Measurements from ENCODE around the gene TAL2. TPM values are rescaled to one million over a fixed set of nuclear protein-coding genes. Genes with fewer than 3 reads are reported as not detected.

Gene TAL2
- total RNA-seq, 1 donor from 2014 or later: 0.59 TPM

DNA sequence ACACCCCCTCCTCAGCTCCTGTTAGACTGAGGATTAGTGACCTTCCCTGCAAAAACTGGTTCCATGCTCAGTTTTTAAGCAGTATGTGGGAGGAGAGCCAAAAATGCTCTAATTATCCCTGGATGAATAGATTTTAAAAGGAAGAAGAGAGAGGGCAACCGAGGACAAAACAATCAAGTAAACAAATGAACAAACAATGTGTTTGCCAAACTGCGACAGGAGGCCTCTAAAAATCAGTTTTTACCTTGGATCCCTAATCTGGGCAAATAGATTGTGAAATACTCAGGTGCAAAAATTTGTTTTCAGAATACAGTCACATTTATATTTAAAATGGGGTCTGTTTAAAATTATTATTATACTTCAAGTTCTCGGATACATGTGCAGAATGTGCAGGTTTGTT is 8.5 kb downstream of the TAL2 start:
- intact Hi-C loops (cut with DNase I): no loop called here
- DNase-seq: no peak
- ATAC-seq (ENCODE audit: poor library complexity): no peak

GRCh38 chr9:105672711-105673234 is 10.5 kb downstream of the TAL2 start:
- DNase-seq (no peak), ATAC-seq (ENCODE audit: poor library complexity) (no peak)
- intact Hi-C loops (cut with DNase I): loop anchor here (2.0 kb wide), 1 partner anchor 26 kb away; no protein-coding TSS in a partner anchor

- intact Hi-C loops (cut with DNase I): loop anchor here (2.0 kb wide), 1 partner anchor 27 kb away; no protein-coding TSS in a partner anchor
- no peak for DNase-seq
- no peak for ATAC-seq (ENCODE audit: poor library complexity)
These were observed 11.7 kb downstream of the TAL2 start for GRCh38 chr9:105673850-105674387.

DNA sequence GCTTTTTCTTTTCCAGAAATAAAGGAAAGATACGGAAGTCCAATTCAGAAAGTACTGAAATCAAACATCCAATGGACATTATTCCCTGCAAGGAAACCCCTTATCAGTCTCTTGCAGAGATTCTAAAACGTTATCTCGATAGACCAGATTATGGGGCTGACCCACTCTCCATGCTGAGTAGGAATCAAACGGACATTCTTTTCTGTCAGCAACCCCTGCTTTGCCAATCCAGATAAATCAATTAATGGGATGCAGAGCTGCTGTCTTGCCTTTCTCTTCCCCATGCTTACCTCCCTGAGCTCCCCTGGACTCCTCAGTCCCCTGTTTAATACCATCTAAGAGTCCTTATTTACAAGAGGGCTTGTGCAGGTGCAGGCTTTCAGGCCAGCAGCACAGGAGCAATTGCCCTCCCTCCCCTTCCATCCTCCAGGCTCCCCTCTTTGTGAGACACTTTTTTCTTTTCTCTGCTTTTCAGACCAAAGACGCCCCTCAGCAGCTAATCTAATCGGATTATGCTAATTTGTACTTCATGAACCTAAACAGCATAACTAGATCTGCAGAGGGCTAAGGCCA is 14.2 kb downstream of the TAL2 start:
- no peak for ATAC-seq (ENCODE audit: poor library complexity)
- no peak for DNase-seq
- intact Hi-C loops (cut with DNase I): no loop called here

DNA sequence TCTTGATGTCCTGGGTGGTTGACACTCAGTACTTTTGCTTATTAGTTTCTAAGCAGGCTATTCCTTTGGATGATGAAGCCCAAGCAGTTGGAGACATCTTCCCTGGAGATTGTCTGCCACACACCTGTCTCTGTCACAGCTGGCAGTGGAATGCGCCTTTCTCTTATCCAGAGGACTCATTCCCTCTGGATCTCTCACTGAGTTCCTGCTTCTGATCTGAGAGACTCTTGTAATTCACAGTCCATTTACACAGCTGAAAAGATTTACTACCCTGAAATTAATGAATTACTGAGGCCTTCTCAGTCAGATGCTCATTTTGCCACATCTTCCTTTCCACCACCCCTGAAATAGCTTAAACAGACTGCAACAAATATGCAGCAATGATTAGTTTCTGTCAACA is 15.9 kb downstream of the TAL2 start:
- ATAC-seq (ENCODE audit: poor library complexity) (no peak), DNase-seq (no peak)
- intact Hi-C loops (cut with DNase I): no loop called here

DNA sequence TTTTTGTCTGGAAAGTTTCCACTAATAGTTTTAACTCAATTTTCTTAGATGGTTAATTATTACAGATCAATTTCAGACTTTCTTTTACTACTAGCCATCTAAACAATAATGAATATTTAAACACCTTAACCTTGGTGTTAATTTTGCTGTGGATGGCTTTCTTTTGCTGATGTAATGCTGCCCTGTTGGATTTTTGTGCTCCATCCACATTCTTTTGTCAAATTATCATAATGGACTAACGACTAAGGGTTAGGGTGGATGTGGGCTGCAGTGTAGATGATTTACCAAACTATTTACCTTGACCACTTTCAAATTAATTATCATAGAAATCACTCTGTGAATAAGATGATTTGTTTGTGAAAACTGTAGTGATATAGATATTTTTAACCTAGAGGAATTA is 16.5 kb downstream of the TAL2 start:
- DNase-seq (no peak), ATAC-seq (ENCODE audit: poor library complexity) (no peak)
- intact Hi-C loops (cut with DNase I): no loop called here

DNA sequence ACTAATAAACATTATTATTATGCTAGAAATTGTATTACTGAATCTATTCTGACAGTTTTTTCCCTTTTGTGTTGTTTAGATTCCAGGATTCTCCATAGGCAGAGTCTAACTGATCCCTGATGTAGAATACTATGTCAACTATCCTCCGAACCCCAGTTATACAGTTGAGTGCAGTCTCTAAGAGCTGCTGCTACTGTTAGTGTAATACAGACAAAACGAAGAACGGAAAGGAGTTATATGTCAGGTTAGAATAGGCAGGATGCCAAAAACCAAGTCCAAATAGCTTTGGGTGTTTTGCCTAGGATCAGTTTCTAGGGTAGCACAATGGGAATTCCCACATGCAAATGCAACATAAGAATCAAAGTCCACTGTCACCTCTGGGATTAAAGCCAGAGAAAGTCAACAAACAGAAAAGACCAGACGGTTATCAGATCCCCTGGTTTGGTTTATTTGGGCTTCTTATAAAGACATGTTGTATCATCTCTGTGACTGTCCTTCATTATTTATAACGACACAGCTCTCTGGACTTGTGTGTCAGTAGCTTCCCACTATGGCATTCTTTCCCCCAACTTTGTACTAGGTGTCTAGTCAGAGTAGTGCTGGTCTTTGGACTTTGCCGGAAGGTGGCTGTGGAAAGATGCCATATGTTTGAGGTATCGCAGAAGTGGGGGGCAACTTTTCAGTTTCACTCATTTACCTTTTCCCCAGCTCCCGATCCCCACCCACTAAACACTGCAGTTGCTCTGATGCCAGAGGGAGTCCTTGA is 17.2 kb downstream of the TAL2 start:
- intact Hi-C loops (cut with DNase I): no loop called here
- DNase-seq (no peak), ATAC-seq (ENCODE audit: poor library complexity) (no peak)

- intact Hi-C loops (cut with DNase I): no loop called here
- no peak for ATAC-seq (ENCODE audit: poor library complexity)
- DNase-seq: no peak
These were observed 19.1 kb downstream of the TAL2 start for GRCh38 chr9:105681313-105681712.

GRCh38 chr9:105681724-105682123 is 19.5 kb downstream of the TAL2 start:
- DNase-seq (no peak), ATAC-seq (ENCODE audit: poor library complexity) (no peak)
- intact Hi-C loops (cut with DNase I): no loop called here

DNA sequence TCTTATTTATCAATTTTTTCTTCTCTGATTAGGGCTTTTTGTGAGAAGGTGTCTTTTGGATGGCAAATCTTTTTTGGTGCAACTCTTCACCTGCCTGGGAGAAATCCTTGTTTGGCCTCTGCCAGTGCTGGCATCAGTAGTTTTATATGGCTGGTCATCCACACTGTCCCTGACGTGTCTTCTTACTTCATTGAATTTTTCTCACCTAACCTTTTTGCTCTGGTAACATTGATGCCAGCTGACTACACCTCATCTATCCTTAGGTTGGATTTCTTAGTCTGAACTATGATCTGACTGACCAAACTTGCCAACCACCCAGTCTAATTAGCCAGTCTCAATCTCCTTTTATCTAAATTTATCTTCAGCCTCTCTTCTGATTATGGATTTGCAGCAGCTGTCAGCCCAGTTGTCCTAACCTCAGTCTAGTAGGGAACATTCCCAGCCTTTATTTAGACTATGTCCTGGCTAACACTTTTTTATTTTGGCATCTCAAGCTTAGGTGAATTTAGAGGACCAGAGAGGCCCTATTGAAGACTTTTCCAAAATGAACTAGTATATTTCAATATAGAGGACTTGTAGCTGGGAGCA is 21.5 kb downstream of the TAL2 start:
- DNase-seq (no peak), ATAC-seq (ENCODE audit: poor library complexity) (peak; percentile 38)
- intact Hi-C loops (cut with DNase I): no loop called here

- ATAC-seq (ENCODE audit: poor library complexity) (no peak), DNase-seq (no peak)
- intact Hi-C loops (cut with DNase I): no loop called here
These were observed 24.7 kb downstream of the TAL2 start for GRCh38 chr9:105686936-105687335.

DNA sequence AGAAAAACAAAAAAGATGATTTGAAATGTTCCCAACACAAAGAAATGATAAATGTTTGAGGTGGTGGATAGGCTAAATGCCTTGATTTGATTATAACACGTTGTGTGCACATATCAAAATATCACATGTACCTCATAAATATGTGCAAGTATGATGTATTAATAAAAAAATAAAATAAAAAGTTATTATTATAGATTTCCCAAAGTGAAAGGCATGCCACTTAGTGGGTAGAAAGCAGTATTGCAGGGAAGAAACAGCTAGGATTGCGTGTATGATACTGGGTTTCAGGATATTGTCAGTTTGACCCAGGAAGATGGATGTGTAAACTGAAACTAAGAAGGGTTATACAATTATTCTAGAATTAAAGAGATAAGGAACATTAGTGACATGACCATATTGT is 28.5 kb downstream of the TAL2 start:
- intact Hi-C loops (cut with DNase I): no loop called here
- DNase-seq (no peak), ATAC-seq (ENCODE audit: poor library complexity) (no peak)

DNA sequence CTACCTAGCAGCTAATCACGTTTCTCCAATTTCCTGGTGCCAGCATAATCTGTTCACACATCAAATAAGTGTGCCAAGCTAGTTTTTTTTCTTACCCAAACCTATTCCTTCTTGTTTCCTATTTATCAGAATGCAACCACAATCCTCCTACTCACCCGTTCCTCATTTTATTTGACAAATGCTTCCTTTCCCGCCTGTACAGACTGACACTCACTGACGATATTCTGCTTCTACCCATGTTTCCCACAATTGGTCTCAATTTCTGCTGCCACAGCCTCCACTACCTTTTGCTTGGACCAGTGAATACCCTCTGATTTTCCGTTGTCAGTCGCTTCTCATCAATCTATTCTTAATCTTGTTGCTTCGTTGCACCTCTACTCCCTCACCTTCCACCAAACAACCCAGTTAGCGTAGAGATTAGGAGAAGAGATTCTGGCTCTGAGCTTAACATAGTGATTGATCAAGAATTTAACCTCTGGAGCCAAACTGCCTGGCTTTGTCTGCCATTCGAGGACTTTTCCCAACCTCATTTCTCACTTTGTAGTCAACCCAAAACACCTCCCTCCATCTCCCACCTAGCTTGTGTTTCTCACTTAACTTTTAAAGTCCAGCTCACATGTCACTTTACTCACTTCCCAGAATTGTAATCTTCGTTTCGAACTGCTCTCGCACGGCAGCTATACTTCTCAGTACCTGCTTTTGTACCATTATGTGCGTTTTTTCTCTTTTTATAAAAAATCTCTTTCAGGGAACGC is 31.4 kb downstream of the TAL2 start:
- intact Hi-C loops (cut with DNase I): no loop called here
- no peak for DNase-seq
- ATAC-seq (ENCODE audit: poor library complexity): no peak

DNA sequence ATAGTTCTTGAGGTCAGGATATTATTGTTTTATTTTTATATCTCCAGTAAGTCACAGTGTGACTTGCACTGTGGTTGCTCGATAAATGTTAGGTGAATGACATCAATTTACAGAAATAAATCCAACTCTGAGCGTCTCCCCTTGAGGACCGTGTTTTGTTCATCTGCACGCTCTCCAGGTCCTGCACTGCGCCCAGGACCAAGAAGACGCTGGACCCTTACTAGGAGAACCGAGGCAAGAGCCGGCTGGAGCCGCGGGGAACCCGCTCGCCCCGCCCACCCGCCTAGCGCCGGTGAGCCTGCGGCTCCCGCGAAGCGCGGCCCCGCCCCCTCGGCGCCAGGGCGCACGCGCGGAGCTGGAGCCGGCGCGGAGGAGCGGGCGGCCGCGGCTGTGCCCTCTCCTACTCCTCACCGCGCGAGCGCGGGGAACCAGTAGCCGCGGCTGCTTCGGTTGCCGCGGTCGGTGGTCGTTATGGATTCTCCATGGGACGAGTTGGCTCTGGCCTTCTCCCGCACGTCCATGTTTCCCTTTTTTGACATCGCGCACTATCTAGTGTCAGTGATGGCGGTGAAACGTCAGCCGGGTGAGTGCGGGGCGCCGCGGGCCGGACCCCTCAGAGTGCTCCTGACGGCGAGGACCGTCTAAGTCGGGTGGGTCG is 32.1 kb downstream of the TAL2 start, which contains the start of gene TMEM38B:
TSS of gene TMEM38B (plus strand) at position 352 of the 658 bp plus-strand sequence. CDS start at position 472, 120 bp downstream.
- intact Hi-C loops (cut with DNase I): no loop called here
- ATAC-seq (ENCODE audit: poor library complexity) (peak; percentile 98), DNase-seq (peak; percentile 88)

- intact Hi-C loops (cut with DNase I): no loop called here
- ATAC-seq (ENCODE audit: poor library complexity) (peak; percentile 82), DNase-seq (peak; percentile 81)
These were observed 32.8 kb downstream of the TAL2 start for GRCh38 chr9:105694848-105695581.

GRCh38 chr9:105696219-105696793 is 34.0 kb downstream of the TAL2 start:
- no peak for DNase-seq
- ATAC-seq (ENCODE audit: poor library complexity): no peak
- intact Hi-C loops (cut with DNase I): no loop called here

DNA sequence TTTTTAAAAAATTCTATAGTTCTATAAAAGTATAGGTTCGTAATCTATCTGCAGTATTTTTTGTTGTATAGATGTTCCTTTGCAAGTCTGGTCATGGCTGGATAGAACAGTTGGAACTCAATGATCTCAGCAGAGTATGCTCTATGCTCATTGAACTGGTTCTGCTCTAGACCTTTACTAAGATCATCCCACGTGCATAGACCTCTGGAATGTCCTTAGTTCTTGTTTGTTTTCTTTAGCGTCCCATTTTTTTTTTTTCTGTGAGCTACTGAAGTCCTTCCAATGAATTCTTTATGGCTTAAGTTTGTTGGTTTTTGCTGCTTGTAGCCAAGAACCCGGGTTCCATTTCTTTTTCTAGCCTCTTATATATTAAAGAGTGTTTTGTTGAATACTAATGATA is 35.6 kb downstream of the TAL2 start:
- no peak for ATAC-seq (ENCODE audit: poor library complexity)
- DNase-seq: no peak
- intact Hi-C loops (cut with DNase I): no loop called here
